HL-60/S4 treated with phorbol 12-myristate 13-acetate at 8.2 ng/mL for 4 days and 3 days (cell line): ENCODE measurements around the gene ENO3.

Experiments
- in situ Hi-C: fragments of 300-500 bp; cut with MboI; formaldehyde crosslinking; loops from 2 replicates; pipeline ENCODE4 v1.15.0; 2022; ENCODE audit warnings: low sequenced_read_pairs

Gene ENO3

DNA sequence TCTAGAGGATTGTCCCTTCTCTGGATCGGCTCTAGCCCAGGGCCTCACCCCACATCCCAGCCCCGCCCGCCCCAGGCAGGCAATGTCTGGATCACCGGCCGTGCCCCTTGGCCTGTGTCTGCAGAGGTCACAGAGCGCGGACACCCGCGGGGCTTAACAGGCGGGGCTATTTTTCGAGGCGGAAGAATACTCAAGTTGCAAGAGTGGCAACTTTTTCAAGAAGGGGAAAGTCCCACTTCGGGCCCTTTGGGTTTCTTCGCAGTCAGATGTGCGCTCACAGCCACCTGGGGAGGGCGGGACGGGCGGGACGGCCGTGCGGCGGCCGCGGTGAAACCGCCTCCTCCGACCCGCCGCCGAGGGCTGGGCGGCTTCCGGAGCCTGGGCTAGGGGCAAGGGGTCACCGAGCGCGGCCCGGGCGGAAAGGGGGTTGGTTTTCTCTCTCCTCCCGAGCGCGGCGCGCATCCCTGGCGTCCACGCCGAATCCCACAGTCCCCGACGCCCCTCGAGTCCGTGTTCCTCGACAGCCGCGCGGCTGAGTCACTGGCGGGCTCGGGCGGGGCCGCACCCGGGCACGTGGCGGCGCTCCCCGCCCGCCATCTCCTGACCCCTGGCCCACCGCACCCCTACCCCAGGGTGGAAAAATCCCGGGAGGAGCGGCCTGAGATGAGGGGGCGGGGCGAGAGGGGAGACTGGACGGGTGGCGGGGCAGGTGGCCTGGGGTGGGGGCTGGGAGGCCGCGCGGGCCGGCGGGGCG, 1.4 kb upstream of the ENO3 start:
- in situ Hi-C loops: no loop called here

DNA sequence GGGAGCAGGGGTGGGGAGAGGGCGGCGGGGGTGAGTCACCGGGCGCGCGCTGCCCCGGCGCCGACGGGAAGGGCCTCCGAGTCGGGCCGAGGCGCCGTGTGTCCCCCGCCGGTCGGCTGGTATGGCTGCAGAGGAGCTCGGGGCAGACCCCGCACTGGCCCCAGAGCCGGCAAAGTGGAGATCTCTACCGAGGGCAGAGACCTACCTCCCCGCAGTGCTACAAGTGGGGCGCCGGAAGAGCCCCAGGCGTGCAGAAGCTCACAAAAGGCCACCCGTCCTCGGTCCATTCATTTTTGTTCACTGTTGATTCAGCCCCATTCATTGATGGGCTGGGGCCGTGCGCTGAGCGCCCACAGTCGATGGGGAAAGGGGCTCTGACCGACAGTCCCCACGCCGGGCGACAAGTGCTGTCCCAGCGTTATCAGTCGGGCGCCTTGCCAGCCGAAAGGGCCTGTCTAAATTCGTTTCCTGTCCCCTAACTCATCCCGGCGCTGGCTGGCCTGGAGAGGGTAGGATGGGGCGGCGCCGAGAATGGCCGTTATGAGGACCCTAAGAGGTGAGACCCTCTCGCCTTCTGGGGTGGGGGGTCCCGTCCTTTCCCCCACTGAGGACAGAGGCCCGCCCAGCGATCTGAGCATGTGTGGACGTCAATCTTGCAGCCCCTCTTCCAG, 709 bp upstream of the ENO3 start:
- in situ Hi-C loops: no loop called here

DNA sequence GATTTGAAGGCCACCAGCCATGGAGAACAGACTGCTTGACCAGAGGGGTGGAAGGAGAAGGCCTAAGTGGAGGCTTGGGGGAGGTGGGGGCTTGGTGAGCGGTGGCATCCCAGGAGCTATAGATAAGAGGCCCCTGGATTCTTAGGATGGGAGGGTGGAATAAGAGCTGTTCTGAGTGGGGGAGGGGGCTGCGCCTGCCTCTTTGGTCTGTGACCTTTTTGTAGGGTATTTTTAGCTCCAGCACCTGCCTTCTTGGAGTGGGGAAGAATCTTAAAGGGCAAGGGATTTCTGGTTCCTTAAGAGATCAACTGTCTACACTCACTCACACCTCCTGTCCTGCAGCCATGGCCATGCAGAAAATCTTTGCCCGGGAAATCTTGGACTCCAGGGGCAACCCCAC, 567 bp downstream of the ENO3 start:
- in situ Hi-C loops: no loop called here

DNA sequence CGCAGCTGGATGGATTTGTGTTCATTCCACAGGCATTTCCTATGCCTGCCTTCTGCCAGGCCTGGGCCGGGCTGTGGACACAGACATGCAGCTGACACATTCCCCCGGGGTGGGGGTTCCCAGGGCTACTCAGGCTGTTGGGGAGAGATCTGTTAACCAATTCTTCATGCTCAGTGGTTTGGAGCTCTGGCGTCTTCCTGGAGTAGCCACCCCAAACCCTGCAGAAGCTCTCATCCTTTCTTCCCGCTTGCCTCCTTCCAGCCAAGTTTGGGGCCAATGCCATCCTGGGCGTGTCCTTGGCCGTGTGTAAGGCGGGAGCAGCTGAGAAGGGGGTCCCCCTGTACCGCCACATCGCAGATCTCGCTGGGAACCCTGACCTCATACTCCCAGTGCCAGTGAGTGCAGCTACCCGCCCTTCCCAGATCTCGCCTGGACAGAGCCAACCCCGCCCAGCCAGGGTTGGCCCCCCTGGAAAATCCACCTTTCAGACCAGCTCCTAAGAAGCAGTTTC, 2.6 kb downstream of the ENO3 start:
- in situ Hi-C loops: no loop called here

DNA sequence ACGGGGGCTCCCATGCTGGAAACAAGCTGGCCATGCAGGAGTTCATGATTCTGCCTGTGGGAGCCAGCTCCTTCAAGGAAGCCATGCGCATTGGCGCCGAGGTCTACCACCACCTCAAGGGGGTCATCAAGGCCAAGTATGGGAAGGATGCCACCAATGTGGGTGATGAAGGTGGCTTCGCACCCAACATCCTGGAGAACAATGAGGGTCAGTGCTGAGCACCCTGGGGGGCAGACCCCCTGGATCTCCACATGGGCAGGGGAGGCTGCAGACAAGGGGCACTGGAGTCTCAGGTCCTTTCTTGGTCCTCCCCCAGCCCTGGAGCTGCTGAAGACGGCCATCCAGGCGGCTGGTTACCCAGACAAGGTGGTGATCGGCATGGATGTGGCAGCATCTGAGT, 4.2 kb downstream of the ENO3 start:
- in situ Hi-C loops: no loop called here

DNA sequence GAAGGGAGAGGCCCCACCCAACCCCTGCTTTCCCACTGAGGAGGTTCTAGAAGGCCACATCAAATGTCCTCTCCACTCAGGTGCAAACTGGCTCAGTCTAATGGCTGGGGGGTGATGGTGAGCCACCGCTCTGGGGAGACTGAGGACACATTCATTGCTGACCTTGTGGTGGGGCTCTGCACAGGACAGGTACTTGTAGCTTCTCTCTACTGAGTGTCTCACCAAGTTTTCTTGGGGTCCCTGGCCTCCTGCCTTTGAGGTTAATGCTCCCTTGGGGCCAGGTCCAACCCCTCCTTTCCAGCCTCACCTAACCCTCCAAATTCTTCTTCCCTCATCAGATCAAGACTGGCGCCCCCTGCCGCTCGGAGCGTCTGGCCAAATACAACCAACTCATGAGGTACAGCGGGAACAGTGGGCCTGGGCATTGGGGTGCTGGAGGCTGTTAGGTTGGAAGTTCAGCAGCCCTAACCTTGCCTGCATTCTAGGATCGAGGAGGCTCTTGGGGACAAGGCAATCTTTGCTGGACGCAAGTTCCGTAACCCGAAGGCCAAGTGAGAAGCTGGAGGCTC, 5.7 kb downstream of the ENO3 start:
- in situ Hi-C loops: no loop called here

DNA sequence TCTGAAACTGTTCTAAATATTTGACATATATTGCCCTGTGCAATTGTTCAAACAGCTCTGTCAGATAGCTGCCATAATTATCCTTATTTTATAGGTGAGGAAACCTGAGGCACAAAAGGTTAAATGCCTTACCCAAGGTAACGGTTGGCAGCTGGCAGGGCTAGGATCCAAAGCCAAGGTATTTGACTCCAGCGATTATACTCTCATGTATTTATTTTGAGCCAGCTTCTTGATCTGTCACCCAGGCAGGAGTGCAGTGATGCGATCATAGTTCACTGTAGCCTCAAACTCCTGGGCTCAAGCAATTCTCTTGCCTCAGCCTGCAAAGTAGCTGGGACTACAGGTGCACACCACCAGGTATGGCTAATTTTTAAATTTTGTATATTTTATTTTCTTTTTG, 7.2 kb downstream of the ENO3 start:
- in situ Hi-C loops: no loop called here

DNA sequence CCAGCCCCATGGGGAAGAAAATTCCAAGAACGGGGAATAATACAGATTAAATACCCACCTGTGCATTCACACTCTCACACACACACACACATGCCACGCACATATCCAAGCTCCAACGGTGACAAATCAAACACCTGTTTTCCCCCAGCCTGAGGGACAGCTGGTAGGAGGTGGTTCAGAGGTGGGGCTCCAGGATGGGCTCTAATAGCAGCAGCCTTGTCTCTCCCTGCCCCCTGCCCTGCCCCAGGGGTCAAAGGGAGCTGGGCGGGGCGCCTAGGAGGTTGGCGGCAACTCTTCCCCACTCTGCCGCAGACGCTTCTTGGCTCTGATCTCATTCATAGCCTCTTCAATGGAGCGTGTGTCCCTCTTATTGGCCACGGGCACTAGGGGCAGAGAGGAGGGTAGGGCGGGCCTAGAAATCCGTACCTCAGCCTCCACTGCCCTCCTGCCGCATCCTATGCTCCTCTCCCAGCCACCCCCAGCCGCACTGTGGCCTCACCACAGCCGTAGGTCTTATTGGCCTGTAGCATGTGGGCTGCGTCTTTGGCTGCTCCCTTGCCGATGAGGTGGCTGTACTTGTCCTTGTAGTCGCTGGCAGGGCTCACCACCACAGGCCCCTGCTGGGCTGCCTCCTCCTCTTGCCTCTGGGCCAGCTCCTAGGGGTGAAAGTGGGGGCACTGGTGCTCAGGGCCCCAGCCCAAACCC, 8.5 kb downstream of the ENO3 start:
- in situ Hi-C loops: no loop called here

DNA sequence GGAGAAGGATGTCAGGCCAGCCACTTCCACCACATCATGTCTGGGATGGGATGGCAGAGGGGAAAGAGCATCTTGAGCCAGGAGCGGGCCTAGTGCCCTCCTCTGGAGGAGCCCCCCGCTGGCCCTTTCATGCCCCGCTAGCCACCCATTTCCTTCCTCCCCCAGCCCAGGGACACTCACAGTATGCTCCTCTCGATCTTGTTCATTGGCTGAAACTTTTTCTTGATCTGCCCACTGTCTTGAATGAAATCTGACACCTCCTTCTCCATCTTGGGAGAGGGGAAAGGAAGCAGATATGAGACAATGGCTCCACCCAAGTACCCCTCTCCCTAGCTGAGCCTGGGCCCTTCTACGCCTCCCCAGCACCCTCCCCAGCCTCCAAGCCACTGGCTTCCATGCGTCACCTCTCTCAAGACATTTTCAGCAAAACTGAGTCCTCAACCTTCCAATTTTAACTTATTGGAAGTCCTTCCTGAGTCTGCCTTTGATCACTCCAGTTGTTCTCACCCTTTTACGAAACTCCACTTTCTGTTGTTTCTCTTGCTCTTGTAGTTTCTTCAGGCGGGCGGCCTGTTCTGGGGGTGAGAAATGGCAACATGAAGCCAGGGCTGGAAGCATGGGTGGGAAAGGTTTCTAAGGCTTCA, 9.5 kb downstream of the ENO3 start:
- in situ Hi-C loops: no loop called here

DNA sequence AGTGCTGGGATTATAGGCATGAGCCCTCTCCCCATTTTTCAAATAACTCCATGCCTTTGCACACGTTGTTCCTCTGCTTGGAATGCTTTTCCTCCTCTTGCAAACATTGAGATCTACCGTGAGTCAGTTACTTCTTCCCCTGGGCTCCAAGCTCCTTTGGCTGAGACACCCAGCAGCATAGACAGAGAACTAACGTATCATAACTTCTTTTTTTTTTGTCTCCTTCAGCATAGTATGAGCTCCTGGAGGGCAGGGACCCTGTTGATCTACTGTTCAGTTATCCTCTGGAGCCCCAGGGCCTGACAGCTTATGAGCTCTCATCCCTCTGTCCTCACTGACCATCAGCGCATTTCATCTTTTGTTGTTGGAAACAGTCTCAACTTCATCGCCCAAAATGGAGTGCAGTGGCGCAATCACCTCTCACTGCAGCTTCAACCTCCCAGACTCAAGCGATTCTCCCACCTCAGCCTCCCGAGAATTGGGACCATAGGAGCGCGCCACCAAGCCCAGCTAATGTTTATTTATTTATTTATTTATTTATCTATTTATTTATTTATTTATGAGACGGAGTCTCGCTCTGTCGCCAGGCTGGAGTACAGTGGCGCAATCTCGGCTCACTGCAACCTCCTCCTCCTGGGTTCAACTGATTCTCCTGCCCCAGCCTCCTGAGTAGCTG, 14.5 kb downstream of the ENO3 start:
- in situ Hi-C loops: no loop called here

DNA sequence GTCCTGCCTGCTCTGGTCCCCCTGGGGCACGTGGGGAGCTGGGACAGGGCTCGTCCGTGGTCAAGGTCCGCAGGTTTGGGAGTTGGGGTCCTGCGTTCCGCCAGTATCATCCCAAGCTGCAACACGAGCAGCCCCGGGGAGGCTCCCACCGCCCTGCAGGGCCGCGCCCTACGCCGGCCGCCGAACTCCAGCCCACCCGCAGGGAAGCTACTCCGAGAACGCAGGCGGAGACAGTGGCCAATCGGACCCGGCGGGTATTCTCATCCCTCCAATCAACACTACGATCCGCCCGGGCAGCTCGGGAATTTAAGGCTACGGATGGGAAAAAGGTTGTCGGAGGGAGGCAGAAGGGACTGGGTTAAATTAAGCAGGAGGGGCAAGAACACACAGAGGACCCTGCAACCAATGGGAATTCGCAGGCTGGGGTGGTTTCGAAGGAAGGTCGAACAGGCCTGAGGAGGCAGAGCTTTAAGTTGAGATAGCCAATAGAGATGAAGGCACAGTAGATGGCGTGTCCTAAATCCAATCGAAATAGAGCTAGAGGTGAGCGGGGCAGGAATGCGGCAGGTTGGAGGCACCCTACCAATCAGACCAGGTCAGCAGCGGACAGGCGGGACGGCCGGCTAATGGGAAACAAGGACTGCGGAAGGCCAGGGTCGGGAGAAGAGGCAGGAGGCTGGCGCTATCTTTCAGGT, 16.1 kb downstream of the ENO3 start:
- in situ Hi-C loops: no loop called here

DNA sequence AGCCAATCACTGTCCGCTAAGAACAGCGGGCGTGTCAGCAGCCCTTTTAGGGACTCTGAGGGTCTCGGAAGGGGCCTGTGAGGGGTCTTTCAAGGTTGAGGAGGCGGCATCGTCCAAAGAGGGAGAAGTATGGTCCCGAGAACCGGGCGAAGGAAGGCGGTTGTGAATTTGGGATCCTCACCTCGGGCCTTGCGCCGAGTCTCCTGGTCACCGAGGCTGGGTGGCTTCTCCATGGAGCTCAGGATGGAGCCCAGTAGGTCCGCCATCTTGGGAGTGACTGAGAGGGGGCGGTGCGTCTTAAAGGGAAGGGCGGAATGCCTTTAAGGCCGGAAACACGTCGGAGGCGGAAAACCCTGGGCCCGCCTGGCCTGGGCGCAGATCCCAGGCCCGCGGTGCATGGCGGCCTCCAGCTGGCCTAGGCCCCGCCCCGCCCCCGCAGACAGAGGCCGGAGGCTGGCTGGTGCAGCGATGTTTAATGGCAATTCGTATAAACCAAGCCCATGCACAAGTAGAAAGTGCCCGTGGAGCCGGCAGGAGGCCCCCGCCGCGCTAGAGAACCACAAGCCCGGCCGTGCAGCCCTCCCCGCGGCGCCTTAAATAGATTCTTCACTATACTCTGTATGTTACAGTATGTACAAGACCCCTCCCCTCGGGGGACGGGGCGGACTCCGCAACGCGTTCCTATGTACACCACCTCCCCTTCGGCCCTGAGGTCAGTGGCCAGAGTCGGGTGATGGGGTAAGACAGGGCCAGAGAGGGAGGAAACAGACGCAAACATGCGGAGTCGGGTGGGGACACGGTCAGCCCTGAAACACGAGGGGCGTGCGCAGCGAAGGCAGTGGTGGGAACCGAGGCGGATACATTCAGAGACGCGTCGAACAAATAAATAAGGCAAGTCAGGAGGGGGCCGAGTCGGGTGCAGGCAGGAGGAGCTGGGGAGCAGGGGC, 16.9 kb downstream of the ENO3 start, which contains the start of gene SPAG7:
SPAG7 (minus strand) TSS at position 279 of the 947 bp plus-strand sequence; CDS start at position 266, 13 bp downstream.
- in situ Hi-C loops: no loop called here

DNA sequence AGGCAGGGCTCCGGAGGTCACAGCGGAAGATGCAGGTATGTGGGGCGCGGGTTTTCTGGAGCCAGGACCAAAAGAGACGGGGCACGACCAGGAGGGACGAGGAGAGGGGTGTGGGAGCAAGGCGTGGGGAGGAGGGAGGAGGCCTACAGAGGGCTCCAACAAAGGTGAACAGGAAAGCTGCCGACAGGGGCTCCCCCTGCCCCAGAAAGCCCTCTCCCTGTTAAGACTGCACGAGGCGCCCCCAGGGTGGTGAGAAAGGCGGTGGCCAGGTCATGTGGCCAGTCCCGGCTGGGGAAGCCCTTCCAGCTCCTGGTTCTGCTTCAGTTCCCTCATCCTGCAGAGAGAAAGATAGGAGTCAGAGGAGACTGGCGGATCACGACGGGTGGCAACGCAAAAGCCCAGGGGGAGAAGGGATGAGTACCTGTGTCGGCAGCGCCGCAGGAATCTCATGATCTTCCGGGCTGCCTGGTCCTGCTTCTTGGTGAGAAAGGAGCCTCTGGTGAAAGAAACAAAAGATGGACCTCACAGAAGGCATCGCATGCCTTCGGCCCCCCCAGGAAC, 17.6 kb downstream of the ENO3 start:
- in situ Hi-C loops: no loop called here

DNA sequence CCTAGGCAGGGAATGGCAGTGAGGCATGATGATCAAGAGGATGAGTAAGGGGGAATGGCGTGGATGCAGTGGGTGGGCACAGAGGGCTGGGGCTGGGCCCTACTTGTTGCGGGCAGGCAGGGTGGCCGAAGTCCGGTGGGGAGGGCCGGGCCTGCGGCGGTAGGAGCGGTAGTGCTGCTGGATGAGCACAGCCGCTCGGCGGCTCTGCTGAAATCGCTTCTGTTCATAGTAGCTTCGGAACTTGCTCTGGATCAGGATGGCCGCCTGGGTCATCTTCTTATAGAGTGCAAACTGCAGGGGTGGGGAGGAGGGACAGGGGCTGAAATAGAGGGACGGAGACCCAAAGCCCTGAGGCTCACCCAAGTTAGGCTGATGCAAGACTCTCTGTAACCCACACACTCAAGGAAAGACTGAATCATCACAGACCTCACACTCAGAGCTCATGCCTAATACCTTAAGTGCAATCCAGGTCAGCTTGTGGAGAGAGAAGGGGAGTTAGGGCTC, 18.2 kb downstream of the ENO3 start:
- in situ Hi-C loops: no loop called here

DNA sequence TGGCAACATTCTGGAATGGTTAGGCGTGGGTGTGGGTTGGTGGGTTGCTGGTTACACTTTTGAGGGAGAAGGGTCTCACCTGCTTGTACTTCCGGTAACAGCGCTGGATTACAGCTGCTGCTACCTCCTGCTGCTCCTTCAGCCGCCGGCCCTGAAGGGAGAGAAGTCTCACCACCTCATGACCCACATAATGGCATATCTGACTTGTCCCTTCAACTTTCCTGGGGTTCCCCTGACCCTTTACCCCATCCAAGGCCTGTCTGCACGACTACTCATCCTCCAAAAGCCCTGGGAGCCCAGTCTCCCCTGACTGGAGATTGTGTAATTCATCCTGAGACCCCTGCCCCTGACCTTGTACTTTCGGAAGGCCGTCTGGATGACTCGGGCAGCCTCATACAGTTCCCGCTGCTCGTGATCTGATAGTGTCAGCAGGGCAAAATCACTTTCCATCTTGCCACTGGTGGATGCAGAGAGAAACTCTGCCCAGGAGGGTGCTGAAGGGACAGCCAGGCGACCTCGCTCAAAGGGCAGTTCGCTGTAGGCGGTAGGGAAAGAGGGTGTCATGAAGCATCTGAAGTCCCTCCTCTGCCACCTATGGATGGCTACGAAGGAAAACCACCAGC, 18.7 kb downstream of the ENO3 start:
- in situ Hi-C loops: no loop called here

DNA sequence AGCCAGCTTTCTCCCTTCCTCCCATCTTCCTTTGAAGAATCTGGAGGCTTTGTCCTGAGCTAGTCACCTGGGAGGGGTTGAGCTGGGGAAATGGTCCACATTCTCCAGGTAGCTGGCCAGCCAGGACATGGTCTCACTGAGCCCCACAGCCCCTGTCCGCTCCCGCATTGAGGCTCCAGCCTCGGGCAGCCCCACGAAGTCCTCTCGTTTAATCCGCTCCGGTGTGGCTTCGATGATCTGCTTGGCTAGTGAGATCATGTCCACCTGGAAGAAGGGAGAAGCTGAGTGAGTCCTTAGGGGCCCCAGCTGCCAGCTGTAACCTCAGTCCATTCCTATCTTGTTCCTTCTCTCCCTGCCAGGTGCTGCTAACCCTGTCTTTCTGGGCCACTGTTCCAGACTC, 19.4 kb downstream of the ENO3 start:
- in situ Hi-C loops: no loop called here

DNA sequence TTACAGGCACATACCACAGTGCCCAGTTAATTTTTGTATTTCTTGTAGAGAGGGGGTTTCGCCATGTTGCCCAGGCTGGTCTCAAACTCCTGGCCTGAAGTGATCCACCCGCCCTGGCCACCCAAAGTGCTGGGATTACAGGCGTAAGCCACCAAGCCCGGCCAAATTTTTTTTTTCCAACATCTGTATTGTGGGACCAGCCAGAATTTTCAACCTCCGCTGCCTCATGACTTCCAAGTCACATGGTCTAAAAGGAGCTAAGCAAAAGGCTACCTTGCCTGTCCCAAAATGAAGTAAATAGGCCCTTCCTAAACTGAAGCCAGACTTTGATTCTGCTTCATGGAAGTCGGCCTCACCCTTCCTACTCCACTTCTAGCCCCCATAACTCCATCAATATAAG, 20.9 kb downstream of the ENO3 start:
- in situ Hi-C loops: no loop called here

DNA sequence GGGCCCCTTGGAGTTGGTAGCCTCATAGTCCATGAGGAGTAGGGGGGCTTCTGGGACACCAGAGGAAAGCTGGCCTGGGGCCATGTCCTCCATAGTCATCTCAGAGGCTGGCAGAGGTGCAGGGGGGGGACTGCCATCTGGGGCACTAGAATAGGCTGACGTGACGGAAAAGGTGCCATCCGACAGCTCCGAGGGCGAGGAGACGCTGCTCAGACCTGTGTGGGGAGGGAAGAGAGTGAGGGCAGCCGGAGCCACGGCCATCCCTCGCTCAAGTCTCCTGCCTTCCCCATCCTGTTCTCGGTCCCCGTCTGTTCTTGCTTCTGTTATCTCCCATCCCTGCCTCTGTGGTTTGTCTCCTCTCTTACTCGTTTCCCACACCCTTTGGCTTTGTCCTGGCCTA, 21.4 kb downstream of the ENO3 start:
- in situ Hi-C loops: no loop called here
